Occipital lobe (tissue), 2 donors: Measurements from ENCODE around the gene ABCA2. TPM values are rescaled to one million over a fixed set of nuclear protein-coding genes. Genes with fewer than 3 reads are reported as not detected.
"Not testable (repeated sequence)": the region's sequence is repeated elsewhere in the genome, so short reads cannot be mapped to it uniquely, and the experiment has no call there.

ENCODE experiments used
- DNase-seq: peaks from one replicate; lab custom pipeline; 2025; lab: John Stamatoyannopoulos, UW
- total RNA-seq: library from RNA; depleted of rRNA; stranded (reverse); fragments of >200 nt; gene quantifications from one replicate; pipeline ENCODE4 v1.2.3, GENCODE V29; 2014

ABCA2 gene
- total RNA-seq, 1 donor from 2014 or later: 20.9 TPM

GRCh38 chr9:137048655-137049543 is 20.9 kb upstream of the ABCA2 start:
- DNase-seq: no peak

GRCh38 chr9:137046088-137046787 is 18.2 kb upstream of the ABCA2 start, which contains the start of gene NPDC1:
Gene NPDC1 (minus strand): TSS chr9:137046177. CDS start chr9:137045989, 188 bp downstream.
- DNase-seq: peak; percentile 33

DNA sequence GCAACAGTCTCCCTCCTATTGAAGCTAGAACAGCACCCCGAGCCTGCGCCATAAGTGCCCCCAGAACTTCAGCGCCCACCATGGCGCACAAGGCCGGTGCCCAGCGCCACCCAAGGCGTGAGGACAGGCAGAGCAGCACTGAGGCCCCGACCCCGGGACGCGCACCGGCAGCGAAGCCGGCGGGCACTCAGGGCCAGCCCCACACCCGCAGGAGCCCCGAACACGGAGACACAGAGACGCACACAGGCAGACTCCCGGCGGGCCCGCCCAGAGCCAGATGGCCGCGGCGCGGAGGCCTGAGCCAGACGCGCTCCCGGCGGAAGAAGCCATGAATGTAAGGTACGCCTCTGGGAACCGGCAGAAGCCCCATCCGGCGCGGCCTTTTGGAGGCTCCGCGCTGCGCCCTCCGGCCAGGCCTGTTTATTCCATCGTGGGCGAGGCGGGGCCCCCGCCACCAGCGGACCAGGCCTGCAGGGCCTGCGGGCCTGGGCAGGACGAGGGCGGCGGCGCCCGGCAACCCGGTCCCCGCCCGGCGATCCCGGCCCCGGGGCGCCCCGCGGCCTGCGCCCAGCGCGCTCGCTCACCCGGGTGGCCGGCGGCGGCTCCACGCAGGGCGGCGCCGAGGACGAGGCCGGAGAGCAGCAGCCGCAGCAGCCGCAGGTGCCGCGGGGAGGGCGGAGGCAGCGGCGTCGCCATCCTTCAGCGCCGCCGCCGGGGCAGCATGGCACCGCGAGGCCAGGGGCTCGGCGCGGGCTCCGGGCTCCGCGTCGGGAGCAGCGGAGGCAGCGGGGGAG is 17.5 kb upstream of the ABCA2 start:
- DNase-seq: no peak

GRCh38 chr9:137044502-137045177 is 16.6 kb upstream of the ABCA2 start:
- DNase-seq: no peak

GRCh38 chr9:137044037-137044436 is 16.0 kb upstream of the ABCA2 start:
- DNase-seq: no peak

DNA sequence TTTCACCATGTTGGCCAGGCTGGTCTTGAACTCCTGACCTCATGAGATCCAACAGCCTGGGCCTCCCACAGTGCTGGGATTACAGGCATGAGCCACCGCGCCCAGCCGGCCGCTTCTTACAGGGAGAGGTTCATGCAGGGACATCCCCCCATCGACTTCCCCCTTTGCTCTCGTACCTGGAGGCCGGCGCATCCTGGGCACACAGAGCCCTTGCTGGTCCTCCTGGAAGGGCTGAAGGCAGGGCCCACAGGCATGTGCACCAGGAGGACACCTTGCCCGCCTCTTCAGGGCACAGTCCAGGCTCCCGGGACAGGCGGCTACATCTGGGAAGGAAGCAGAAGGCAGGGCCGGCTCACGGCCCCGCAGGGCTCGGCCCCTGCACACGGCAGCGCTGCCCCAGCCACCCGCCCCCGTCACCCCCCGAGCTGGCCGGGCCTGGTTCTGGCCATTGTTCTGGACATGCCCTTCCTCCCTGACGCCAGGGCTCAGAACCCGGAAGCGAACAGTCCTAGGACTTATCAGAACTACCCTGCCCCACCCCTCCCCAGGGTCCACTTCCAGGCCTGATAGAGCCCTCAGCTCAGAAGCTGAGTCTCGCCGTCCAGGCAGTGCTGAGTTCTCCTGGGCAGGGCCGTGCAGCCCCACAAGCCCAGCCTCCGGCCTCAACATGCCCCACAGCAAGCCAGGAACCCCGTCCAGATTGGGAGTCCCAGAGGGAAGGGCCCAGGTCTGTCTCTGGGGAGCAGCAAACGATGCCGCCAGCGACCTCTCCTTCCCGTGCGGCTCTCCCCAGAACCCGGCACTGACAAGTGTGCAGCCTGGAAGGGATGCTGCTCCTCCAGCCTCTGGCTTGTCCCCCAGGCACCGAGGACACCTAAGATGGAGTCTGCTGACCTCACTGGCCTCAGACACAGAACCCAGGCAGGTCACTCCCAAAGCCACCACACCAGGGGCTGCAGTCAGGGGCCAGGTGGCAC is 15.0 kb upstream of the ABCA2 start:
- no peak for DNase-seq

DNA sequence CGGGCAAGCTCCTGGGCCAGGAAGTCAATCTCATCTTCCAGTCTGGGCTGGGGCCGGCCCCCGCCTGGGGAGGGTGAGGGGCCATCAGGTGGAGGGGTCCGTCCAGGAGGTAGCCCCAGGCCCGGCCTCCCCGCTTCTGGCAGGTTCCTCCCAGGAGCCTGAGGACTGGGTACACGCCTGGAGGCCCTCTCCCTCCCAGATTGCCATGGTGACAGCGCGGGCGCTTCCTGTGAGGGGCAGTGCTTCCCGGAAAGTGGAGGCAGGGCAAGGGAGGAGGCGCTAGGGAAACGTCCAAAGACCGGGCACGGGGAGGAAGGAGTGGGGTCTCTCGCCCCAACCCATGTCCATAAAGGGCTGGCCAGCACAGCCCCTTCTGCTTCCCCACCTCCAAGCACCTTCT is 13.1 kb upstream of the ABCA2 start:
- no peak for DNase-seq

DNA sequence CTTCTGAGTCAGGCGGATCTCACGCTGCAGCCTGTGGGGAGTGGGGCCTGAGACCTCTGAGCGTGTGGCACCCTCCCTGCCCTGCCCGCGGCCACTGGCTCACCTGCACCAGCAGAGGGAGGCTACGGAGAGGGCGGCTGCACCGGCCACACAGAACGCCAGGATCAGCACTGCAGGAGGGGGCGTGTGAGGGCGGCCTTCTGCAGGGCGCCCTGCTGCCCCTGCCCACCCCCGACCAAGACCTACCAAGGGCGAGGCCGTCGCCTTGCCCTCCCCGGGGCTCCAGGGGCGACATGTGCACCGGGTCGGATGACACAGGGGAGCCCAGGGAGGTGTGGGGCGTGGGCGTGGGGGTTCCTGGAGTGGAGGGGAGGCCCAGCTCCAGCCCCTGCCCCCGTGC is 12.5 kb upstream of the ABCA2 start:
- no peak for DNase-seq

GRCh38 chr9:137039611-137040366 is 11.8 kb upstream of the ABCA2 start:
- no peak for DNase-seq

DNA sequence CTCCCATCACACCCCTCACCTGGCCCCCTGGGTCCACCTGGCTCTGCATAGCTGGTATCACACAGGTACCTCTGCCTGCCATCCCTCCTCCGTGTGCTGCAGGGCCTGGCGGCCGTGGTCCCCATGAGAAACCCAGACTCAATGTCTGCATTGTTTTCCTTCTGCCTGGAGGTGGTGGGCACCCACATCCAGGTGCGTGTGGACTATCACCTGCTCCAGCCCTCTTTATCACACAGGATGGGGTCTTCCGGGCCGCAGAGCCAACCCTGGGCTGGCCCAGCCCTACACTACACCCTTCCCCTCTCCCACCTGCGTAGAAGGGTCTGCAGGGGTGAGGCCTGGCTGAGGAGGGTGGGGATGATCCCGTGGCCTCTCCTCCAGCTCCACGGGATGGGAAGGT is 10.9 kb upstream of the ABCA2 start:
- no peak for DNase-seq

DNA sequence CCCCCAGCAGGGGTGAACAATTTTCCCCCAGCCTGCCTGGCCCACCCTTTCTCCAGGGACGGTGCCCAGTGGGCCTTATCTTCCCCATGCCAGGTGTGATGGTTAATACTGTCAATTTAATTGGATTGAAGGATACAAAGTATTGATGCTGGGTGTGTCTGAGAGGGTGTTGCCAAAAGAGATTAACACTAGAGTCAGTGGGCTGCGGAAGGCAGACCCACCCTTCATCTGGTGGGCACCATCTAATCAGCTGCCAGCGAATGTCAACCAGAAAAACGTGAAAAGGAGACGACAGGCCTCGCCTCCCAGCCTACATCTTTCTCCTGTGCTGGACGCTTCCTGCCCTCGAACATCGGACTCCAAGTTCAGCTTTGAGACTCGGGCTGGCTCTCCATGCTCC is 9.4 kb upstream of the ABCA2 start:
- no peak for DNase-seq

- DNase-seq: no peak
Measured at GRCh38 chr9:137037035-137037434, 9.0 kb upstream of the ABCA2 start.

GRCh38 chr9:137035937-137036336 is 7.9 kb upstream of the ABCA2 start:
- no peak for DNase-seq

GRCh38 chr9:137035507-137035834 is 7.4 kb upstream of the ABCA2 start:
- DNase-seq: no peak

- DNase-seq: peak; percentile 80
Measured at GRCh38 chr9:137034709-137035506, 6.9 kb upstream of the ABCA2 start.

GRCh38 chr9:137034039-137034708 is 6.1 kb upstream of the ABCA2 start:
- DNase-seq: no peak

DNA sequence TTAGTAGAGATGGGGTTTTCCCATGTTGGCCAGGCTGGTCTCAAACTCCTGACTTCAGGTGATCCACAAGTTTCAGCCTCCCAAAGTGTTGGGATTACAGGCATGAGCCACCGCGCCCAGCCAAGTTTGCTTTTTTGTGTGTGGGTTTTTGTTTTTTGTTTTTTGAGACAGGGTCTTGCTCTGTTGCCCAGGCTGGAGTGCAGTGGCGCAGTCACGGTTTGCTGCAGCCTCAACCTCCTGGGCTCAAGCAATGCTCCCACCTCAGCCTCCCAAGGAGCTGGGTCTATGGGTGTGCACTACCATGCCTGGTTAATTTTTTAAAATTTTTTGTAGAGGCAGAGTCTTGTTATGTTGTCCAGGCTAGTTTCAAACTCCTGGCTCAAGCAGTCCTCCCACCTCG is 5.4 kb upstream of the ABCA2 start:
- DNase-seq: not testable (repeated sequence)

DNA sequence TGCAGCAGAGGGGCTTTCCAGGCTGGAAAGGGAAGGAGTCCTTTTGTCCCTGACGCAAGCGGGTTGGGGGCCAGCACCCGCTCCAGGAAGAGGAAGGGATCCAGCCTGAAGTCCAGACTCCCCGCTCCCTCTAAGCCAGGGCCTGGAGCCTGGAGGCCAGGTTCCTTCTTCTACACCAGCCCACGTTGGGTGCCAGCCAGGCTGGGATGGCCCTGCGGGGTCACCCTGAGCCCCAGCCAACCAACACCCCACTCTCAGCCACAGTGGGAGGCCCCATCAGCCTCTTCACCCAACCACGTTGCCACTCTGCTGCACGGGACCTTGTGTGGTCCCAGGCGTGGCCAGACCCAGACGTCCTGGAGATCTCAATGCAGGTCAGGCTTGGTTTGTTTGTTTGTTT is 4.8 kb upstream of the ABCA2 start:
- DNase-seq: no peak
